DND-41 (cell line): Measurements from ENCODE around the gene HYKK.

Experiments
- ATAC-seq: fragments of 200-7000 bp; cut with Tn5 transposase; 3 replicates; pipeline ENCODE4 v1.9.1; 2021; ENCODE audit warnings: low read depth; ENCODE audit not compliant: insufficient read depth
- DNase-seq: peaks from one replicate; pipeline ENCODE4 v3.0.0-alpha.2; 2020
- H2AFZ ChIP-seq: 2 replicates; pipeline ENCODE4 v1.6.0; 2012; ENCODE audit warnings: low read depth, low read length
- H3K27ac ChIP-seq: 2 replicates; pipeline ENCODE4 v1.5.1; 2012; ENCODE audit warnings: low read length, inconsistent platforms
- H3K27me3 ChIP-seq: fragments of 200-600 bp; sonication (generic); 2 replicates; pipeline ENCODE4 v1.6.0; 2012; ENCODE audit warnings: low read length, mild to moderate bottlenecking, inconsistent platforms; ENCODE audit not compliant: insufficient read depth, poor library complexity
- H3K36me3 ChIP-seq: 2 replicates; pipeline ENCODE4 v1.5.1; 2012; ENCODE audit warnings: low read length, inconsistent platforms; ENCODE audit not compliant: insufficient read depth
- H3K4me1 ChIP-seq: 2 replicates; pipeline ENCODE4 v1.5.1; 2012; ENCODE audit warnings: mild to moderate bottlenecking, low read length; ENCODE audit not compliant: insufficient read depth
- H3K4me2 ChIP-seq: 2 replicates; pipeline ENCODE4 v1.6.0; 2012; ENCODE audit warnings: mild to moderate bottlenecking, moderate library complexity, low read length, inconsistent platforms; ENCODE audit not compliant: insufficient read depth
- H3K4me3 ChIP-seq, 2 experiments: fragments of 200-600 bp in 1 of 2; shearing (Covaris generic) in 1 of 2; 2 replicates each; pipeline ENCODE4 v1.5.1; 2012 to 2016; ENCODE audit warnings: inconsistent platforms in 2 of 2, low read length in 2 of 2, mild to moderate bottlenecking in 2 of 2, low read depth in 1 of 2, moderate library complexity in 1 of 2
- H3K79me2 ChIP-seq: 2 replicates; pipeline ENCODE4 v1.6.0; 2012; ENCODE audit warnings: low read length, inconsistent platforms; ENCODE audit not compliant: insufficient read depth
- H3K9ac ChIP-seq: 2 replicates; pipeline ENCODE4 v1.6.0; 2012; ENCODE audit warnings: low read depth, mild to moderate bottlenecking, inconsistent platforms, low read length, moderate library complexity
- H3K9me3 ChIP-seq: 2 replicates; pipeline ENCODE4 v1.5.1; 2012; ENCODE audit warnings: low read length, moderate library complexity, mild to moderate bottlenecking, inconsistent platforms; ENCODE audit not compliant: insufficient read depth, severe bottlenecking
- H4K20me1 ChIP-seq: 2 replicates; pipeline ENCODE4 v1.6.0; 2012; ENCODE audit warnings: low read length; ENCODE audit not compliant: insufficient read depth
- EZH2 ChIP-seq: IDR thresholded peaks from 3 replicates; pipeline ENCODE4 v1.6.1; 2012; ENCODE audit warnings: borderline replicate concordance, low read depth, mild to moderate bottlenecking, moderate library complexity, low read length, inconsistent platforms; ENCODE audit not compliant: severe bottlenecking
- TF ChIP-seq, protein P1 (sequence below): IDR thresholded peaks from 2 replicates; pipeline ENCODE4 v1.5.1; 2012; ENCODE audit warnings: borderline replicate concordance, low read length, moderate library complexity, mild to moderate bottlenecking; ENCODE audit not compliant: poor library complexity, severe bottlenecking; ENCODE audit errors: extremely low read depth

Gene HYKK

DNA sequence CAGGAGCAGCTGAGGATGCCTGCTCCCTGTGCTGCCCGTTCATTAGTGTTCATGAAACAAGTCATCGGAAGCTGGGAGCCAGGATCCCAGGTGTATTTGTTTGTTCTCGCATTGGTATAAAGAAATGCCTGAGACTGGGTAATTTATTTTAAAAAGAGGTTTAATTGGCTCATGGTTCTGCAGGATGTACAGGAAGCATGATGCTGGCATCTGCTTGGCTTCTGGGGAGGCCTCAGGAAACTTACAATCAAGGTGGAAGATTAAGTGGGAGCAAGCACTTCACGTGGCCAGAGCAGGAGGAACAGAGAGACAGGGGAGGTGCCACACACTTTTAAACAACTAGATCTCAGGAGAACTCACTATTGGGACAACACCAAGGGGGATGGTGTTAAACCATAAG, 5.5 kb upstream of the HYKK start:
- Histone ChIP-seq H3K4me2 (no peak overlapping the region), H3K4me3 (no peak overlapping the region), H4K20me1 (no peaks in the 10 kb centered on the region), H3K79me2 (no peaks in the 10 kb centered on the region), H2AFZ (no peak overlapping the region), H3K36me3 (peaks cover 34% of the 10 kb centered on the region; the same call in 1 of the 2 replicates), H3K27ac (no peak overlapping the region), H3K9me3 (no peaks in the 10 kb centered on the region), H3K4me1 (peaks cover 4% of the 10 kb centered on the region), H3K27me3 (no peaks in the 10 kb centered on the region), H3K9ac (no peak overlapping the region)
- ATAC-seq (no peak), DNase-seq (no peak)
- TF ChIP-seq, protein P1, sequence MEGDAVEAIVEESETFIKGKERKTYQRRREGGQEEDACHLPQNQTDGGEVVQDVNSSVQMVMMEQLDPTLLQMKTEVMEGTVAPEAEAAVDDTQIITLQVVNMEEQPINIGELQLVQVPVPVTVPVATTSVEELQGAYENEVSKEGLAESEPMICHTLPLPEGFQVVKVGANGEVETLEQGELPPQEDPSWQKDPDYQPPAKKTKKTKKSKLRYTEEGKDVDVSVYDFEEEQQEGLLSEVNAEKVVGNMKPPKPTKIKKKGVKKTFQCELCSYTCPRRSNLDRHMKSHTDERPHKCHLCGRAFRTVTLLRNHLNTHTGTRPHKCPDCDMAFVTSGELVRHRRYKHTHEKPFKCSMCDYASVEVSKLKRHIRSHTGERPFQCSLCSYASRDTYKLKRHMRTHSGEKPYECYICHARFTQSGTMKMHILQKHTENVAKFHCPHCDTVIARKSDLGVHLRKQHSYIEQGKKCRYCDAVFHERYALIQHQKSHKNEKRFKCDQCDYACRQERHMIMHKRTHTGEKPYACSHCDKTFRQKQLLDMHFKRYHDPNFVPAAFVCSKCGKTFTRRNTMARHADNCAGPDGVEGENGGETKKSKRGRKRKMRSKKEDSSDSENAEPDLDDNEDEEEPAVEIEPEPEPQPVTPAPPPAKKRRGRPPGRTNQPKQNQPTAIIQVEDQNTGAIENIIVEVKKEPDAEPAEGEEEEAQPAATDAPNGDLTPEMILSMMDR, result no peak
- no peak for TF ChIP-seq EZH2

DNA sequence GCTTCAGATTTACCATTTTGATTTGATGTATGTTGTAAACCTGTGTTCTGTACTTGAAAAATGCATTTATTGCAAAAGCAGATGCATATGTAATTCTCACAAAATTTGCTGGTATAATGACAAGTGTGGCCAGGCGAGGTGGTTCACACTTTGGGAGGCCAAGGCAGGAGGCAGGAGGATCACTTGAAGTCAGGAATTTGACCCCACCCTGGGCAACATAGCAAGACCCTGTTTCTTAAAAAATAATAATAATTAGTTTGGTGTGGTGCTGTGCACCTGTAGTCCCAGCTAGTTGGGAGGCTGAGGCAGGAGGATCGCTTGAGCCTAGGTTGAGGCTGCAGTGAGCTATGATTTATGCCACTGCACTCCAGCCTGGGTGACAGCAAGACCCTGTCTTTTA, 4.7 kb upstream of the HYKK start:
- DNase-seq (no peak), ATAC-seq (no peak)
- Histone ChIP-seq H3K9me3 (no peaks in the 10 kb centered on the region), H2AFZ (no peak overlapping the region), H3K27me3 (no peaks in the 10 kb centered on the region), H3K36me3 (peaks cover 27% of the 10 kb centered on the region; the same call in 1 of the 2 replicates), H3K4me3 (no peak overlapping the region), H3K79me2 (no peaks in the 10 kb centered on the region), H3K4me2 (no peak overlapping the region), H3K4me1 (peaks cover 9% of the 10 kb centered on the region), H3K9ac (no peak overlapping the region), H4K20me1 (no peaks in the 10 kb centered on the region), H3K27ac (no peak overlapping the region)
- TF ChIP-seq EZH2, result no peak
- TF ChIP-seq, protein P1, result no peak

DNA sequence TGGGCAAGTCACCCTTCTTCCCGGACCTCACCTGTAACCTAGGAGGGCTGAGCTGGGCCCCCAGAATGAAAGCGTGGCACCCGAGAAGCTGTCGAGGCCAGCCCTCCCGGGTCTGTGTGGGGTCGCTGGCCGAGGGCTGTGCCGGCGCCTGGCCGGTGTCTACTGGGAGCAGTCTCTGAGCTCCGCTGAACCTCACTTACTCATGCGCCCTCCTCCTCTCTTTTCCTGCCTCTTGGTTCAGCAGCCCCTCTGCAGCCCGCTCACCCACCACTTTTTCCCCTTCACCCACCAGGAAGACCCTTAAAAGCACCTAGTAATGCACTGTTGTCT, 419 bp downstream of the HYKK start:
- Histone ChIP-seq H3K4me3 (peak overlapping the region; percentile 24 to 80; a peak in 3 of 4 replicates), H3K9me3 (no peaks in the 10 kb centered on the region), H2AFZ (peak overlapping the region; percentile 91), H3K4me2 (peak overlapping the region; percentile 89), H3K79me2 (no peaks in the 10 kb centered on the region), H3K27ac (no peak overlapping the region; the same call in 1 of the 2 replicates), H3K27me3 (peaks cover 3% of the 10 kb centered on the region), H3K9ac (peak overlapping the region; percentile 55), H3K4me1 (peaks cover 18% of the 10 kb centered on the region), H4K20me1 (no peaks in the 10 kb centered on the region), H3K36me3 (no peaks in the 10 kb centered on the region)
- TF ChIP-seq, protein P1, result no peak
- no peak for TF ChIP-seq EZH2
- peak; percentile 12 for ATAC-seq
- DNase-seq, result no peak

DNA sequence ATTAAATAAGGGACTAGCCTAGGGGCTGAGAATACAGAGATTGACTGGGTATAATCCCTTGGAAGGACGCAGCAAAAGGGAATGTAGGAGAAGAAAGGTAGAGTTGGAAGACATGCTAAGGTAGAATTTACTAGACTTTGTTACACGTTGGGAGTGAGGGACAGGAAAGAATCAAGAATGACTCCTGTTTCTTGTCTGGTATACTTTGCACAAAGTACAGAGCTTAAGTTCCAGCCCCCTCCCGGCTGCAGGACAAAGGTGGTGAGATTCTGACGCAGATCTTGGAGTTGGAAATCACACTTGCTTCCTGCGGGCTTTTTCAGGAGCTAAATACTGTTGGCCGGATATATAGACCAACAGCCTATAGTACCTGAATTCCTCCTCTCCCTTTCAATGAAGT, 895 bp downstream of the HYKK start:
- peaks cover 18% of the 10 kb centered on the region for H3K4me1 ChIP-seq
- no peaks in the 10 kb centered on the region for H3K79me2 ChIP-seq
- DNase-seq (no peak), ATAC-seq (no peak)
- no peak for TF ChIP-seq EZH2
- TF ChIP-seq, protein P1, result no peak
- H3K36me3 ChIP-seq, result no peaks in the 10 kb centered on the region
- no peaks in the 10 kb centered on the region for H3K9me3 ChIP-seq
- H3K4me3 ChIP-seq, result peak overlapping the region; percentile 24 to 80; a peak in 3 of 4 replicates
- H3K27me3 ChIP-seq, result peaks cover 3% of the 10 kb centered on the region
- peak overlapping the region; percentile 91 for H2AFZ ChIP-seq
- H3K4me2 ChIP-seq, result peak overlapping the region; percentile 89
- H3K27ac ChIP-seq, result no peak overlapping the region
- H3K9ac ChIP-seq, result peak overlapping the region; percentile 55
- no peaks in the 10 kb centered on the region for H4K20me1 ChIP-seq
